ENCODE measurements around the gene RPL29.
"Not testable (repeated sequence)": the region's sequence is repeated elsewhere in the genome, so short reads cannot be mapped to it uniquely, and the experiment has no call there.

The RPL29 gene

GRCh38 chr3:52036829-52037228, 41.1 kb upstream of the RPL29 start:
- Histone ChIP-seq H3K27me3 (ENCODE audit: control insufficient read depth, insufficient read depth, low read length) (no peaks in the 10 kb centered on the region), H3K27ac (ENCODE audit: low read length) (no peak overlapping the region), H3K36me3 (ENCODE audit: control insufficient read depth, insufficient read depth, low read length) (no peaks in the 10 kb centered on the region), H3K4me3 (ENCODE audit: low read length) (no peak overlapping the region), H3K9me3 (ENCODE audit: control insufficient read depth, insufficient read depth, low read length) (no peaks in the 10 kb centered on the region), H3K4me1 (ENCODE audit: control insufficient read depth, insufficient read depth, low read length) (no peaks in the 10 kb centered on the region)
- no CpG with 5 or more reads among the region's 5 CpGs for WGBS (ENCODE audit: insufficient coverage, insufficient read length)
- no peak for DNase-seq (ENCODE audit: low read depth, low spot score)

- Histone ChIP-seq H3K27me3 (ENCODE audit: control insufficient read depth, insufficient read depth, low read length) (no peaks in the 10 kb centered on the region), H3K4me3 (ENCODE audit: low read length) (no peak overlapping the region), H3K9me3 (ENCODE audit: control insufficient read depth, insufficient read depth, low read length) (no peaks in the 10 kb centered on the region), H3K27ac (ENCODE audit: low read length) (no peak overlapping the region), H3K4me1 (ENCODE audit: control insufficient read depth, insufficient read depth, low read length) (no peaks in the 10 kb centered on the region), H3K36me3 (ENCODE audit: control insufficient read depth, insufficient read depth, low read length) (no peaks in the 10 kb centered on the region)
- WGBS (ENCODE audit: insufficient coverage, insufficient read length) = no CpG with 5 or more reads among the region's 5 CpGs
- no peak for DNase-seq (ENCODE audit: low read depth, low spot score)
Measured at GRCh38 chr3:52036222-52036694, 40.6 kb upstream of the RPL29 start.

GRCh38 chr3:52034651-52035050, 39.0 kb upstream of the RPL29 start:
- no CpG with 5 or more reads among the region's 3 CpGs for WGBS (ENCODE audit: insufficient coverage, insufficient read length)
- no peak for DNase-seq (ENCODE audit: low read depth, low spot score)
- Histone ChIP-seq H3K36me3 (ENCODE audit: control insufficient read depth, insufficient read depth, low read length) (no peaks in the 10 kb centered on the region), H3K27me3 (ENCODE audit: control insufficient read depth, insufficient read depth, low read length) (no peaks in the 10 kb centered on the region), H3K27ac (ENCODE audit: low read length) (no peak overlapping the region), H3K9me3 (ENCODE audit: control insufficient read depth, insufficient read depth, low read length) (no peaks in the 10 kb centered on the region), H3K4me3 (ENCODE audit: low read length) (no peak overlapping the region), H3K4me1 (ENCODE audit: control insufficient read depth, insufficient read depth, low read length) (no peaks in the 10 kb centered on the region)

GRCh38 chr3:52034212-52034611, 38.5 kb upstream of the RPL29 start:
- Histone ChIP-seq H3K4me1 (ENCODE audit: control insufficient read depth, insufficient read depth, low read length) (no peaks in the 10 kb centered on the region), H3K27ac (ENCODE audit: low read length) (no peak overlapping the region), H3K4me3 (ENCODE audit: low read length) (no peak overlapping the region), H3K36me3 (ENCODE audit: control insufficient read depth, insufficient read depth, low read length) (no peaks in the 10 kb centered on the region), H3K9me3 (ENCODE audit: control insufficient read depth, insufficient read depth, low read length) (no peaks in the 10 kb centered on the region), H3K27me3 (ENCODE audit: control insufficient read depth, insufficient read depth, low read length) (no peaks in the 10 kb centered on the region)
- WGBS (ENCODE audit: insufficient coverage, insufficient read length) = no CpG with 5 or more reads among the region's 5 CpGs
- no peak for DNase-seq (ENCODE audit: low read depth, low spot score)

- no CpG with 5 or more reads among the region's 6 CpGs for WGBS (ENCODE audit: insufficient coverage, insufficient read length)
- H3K27ac ChIP-seq (ENCODE audit: low read length); DNase-seq (ENCODE audit: low read depth, low spot score): not testable (repeated sequence)
Measured at GRCh38 chr3:52033748-52034147, 38.1 kb upstream of the RPL29 start.

GRCh38 chr3:52032702-52033408, 37.2 kb upstream of the RPL29 start:
- H3K27me3 ChIP-seq (ENCODE audit: control insufficient read depth, insufficient read depth, low read length) = no peaks in the 10 kb centered on the region
- WGBS (ENCODE audit: insufficient coverage, insufficient read length) = no CpG with 5 or more reads among the region's 11 CpGs
- H3K9me3 ChIP-seq (ENCODE audit: control insufficient read depth, insufficient read depth, low read length) = no peaks in the 10 kb centered on the region
- DNase-seq (ENCODE audit: low read depth, low spot score) = no peak
- no peak overlapping the region for H3K4me3 ChIP-seq (ENCODE audit: low read length)
- H3K36me3 ChIP-seq (ENCODE audit: control insufficient read depth, insufficient read depth, low read length) = no peaks in the 10 kb centered on the region
- H3K27ac ChIP-seq (ENCODE audit: low read length) = no peak overlapping the region
- no peaks in the 10 kb centered on the region for H3K4me1 ChIP-seq (ENCODE audit: control insufficient read depth, insufficient read depth, low read length)

More at GRCh38 chr3:52033748-52034147, 38.1 kb upstream of the RPL29 start:
- H3K4me1 ChIP-seq (ENCODE audit: control insufficient read depth, insufficient read depth, low read length); H3K27me3 ChIP-seq (ENCODE audit: control insufficient read depth, insufficient read depth, low read length); H3K4me3 ChIP-seq (ENCODE audit: low read length); H3K9me3 ChIP-seq (ENCODE audit: control insufficient read depth, insufficient read depth, low read length); H3K36me3 ChIP-seq (ENCODE audit: control insufficient read depth, insufficient read depth, low read length): not testable (repeated sequence)

- no peaks in the 10 kb centered on the region for H3K4me1 ChIP-seq (ENCODE audit: control insufficient read depth, insufficient read depth, low read length)
- H3K36me3 ChIP-seq (ENCODE audit: control insufficient read depth, insufficient read depth, low read length) = no peaks in the 10 kb centered on the region
- no peak overlapping the region for H3K27ac ChIP-seq (ENCODE audit: low read length)
- H3K27me3 ChIP-seq (ENCODE audit: control insufficient read depth, insufficient read depth, low read length) = no peaks in the 10 kb centered on the region
- no peak for DNase-seq (ENCODE audit: low read depth, low spot score)
- H3K4me3 ChIP-seq (ENCODE audit: low read length) = no peak overlapping the region
- WGBS (ENCODE audit: insufficient coverage, insufficient read length) = no CpG with 5 or more reads among the region's 10 CpGs
- H3K9me3 ChIP-seq (ENCODE audit: control insufficient read depth, insufficient read depth, low read length) = no peaks in the 10 kb centered on the region
Measured at GRCh38 chr3:52031896-52032295, 36.2 kb upstream of the RPL29 start.

GRCh38 chr3:52030714-52031310, 35.1 kb upstream of the RPL29 start:
- Histone ChIP-seq H3K4me3 (ENCODE audit: low read length) (no peak overlapping the region), H3K27ac (ENCODE audit: low read length) (no peak overlapping the region), H3K4me1 (ENCODE audit: control insufficient read depth, insufficient read depth, low read length) (no peaks in the 10 kb centered on the region), H3K27me3 (ENCODE audit: control insufficient read depth, insufficient read depth, low read length) (no peaks in the 10 kb centered on the region), H3K9me3 (ENCODE audit: control insufficient read depth, insufficient read depth, low read length) (no peaks in the 10 kb centered on the region), H3K36me3 (ENCODE audit: control insufficient read depth, insufficient read depth, low read length) (no peaks in the 10 kb centered on the region)
- no CpG with 5 or more reads among the region's 11 CpGs for WGBS (ENCODE audit: insufficient coverage, insufficient read length)
- DNase-seq (ENCODE audit: low read depth, low spot score) = no peak

- Histone ChIP-seq H3K27ac (ENCODE audit: low read length) (no peak overlapping the region), H3K36me3 (ENCODE audit: control insufficient read depth, insufficient read depth, low read length) (no peaks in the 10 kb centered on the region), H3K4me1 (ENCODE audit: control insufficient read depth, insufficient read depth, low read length) (no peaks in the 10 kb centered on the region), H3K27me3 (ENCODE audit: control insufficient read depth, insufficient read depth, low read length) (no peaks in the 10 kb centered on the region), H3K9me3 (ENCODE audit: control insufficient read depth, insufficient read depth, low read length) (no peaks in the 10 kb centered on the region), H3K4me3 (ENCODE audit: low read length) (no peak overlapping the region)
- DNase-seq (ENCODE audit: low read depth, low spot score) = no peak
- WGBS (ENCODE audit: insufficient coverage, insufficient read length) = no CpG with 5 or more reads among the region's 10 CpGs
Measured at GRCh38 chr3:52029535-52029934, 33.8 kb upstream of the RPL29 start.

- H3K36me3 ChIP-seq (ENCODE audit: control insufficient read depth, insufficient read depth, low read length) = no peaks in the 10 kb centered on the region
- H3K9me3 ChIP-seq (ENCODE audit: control insufficient read depth, insufficient read depth, low read length) = no peaks in the 10 kb centered on the region
- no peak overlapping the region for H3K4me3 ChIP-seq (ENCODE audit: low read length)
- no peaks in the 10 kb centered on the region for H3K27me3 ChIP-seq (ENCODE audit: control insufficient read depth, insufficient read depth, low read length)
- no CpG with 5 or more reads among the region's 9 CpGs for WGBS (ENCODE audit: insufficient coverage, insufficient read length)
- DNase-seq (ENCODE audit: low read depth, low spot score) = no peak
- H3K4me1 ChIP-seq (ENCODE audit: control insufficient read depth, insufficient read depth, low read length) = no peaks in the 10 kb centered on the region
- H3K27ac ChIP-seq (ENCODE audit: low read length) = no peak overlapping the region
Measured at GRCh38 chr3:52029053-52029452, 33.4 kb upstream of the RPL29 start.

GRCh38 chr3:52028572-52028971, 32.9 kb upstream of the RPL29 start:
- Histone ChIP-seq H3K9me3 (ENCODE audit: control insufficient read depth, insufficient read depth, low read length) (no peaks in the 10 kb centered on the region), H3K4me1 (ENCODE audit: control insufficient read depth, insufficient read depth, low read length) (no peaks in the 10 kb centered on the region), H3K36me3 (ENCODE audit: control insufficient read depth, insufficient read depth, low read length) (no peaks in the 10 kb centered on the region), H3K27me3 (ENCODE audit: control insufficient read depth, insufficient read depth, low read length) (no peaks in the 10 kb centered on the region), H3K4me3 (ENCODE audit: low read length) (no peak overlapping the region), H3K27ac (ENCODE audit: low read length) (no peak overlapping the region)
- DNase-seq (ENCODE audit: low read depth, low spot score) = no peak
- no CpG with 5 or more reads among the region's 12 CpGs for whole genome bisulfite sequencing (ENCODE audit: insufficient coverage, insufficient read length)
